AG09319 (cell line): ENCODE measurements around the gene KPNA6.

Experiments used
- DNase-seq: peaks from one replicate; pipeline ENCODE4 v3.0.0-alpha.2; 2010; ENCODE audit warnings: low read depth; ENCODE audit errors: extremely low read depth
- TF ChIP-seq, protein P1 (sequence below): IDR thresholded peaks from 2 replicates; pipeline ENCODE4 v1.5.1; 2011; ENCODE audit warnings: low read depth, mild to moderate bottlenecking, inconsistent platforms, low read length, moderate library complexity

KPNA6 gene

DNA sequence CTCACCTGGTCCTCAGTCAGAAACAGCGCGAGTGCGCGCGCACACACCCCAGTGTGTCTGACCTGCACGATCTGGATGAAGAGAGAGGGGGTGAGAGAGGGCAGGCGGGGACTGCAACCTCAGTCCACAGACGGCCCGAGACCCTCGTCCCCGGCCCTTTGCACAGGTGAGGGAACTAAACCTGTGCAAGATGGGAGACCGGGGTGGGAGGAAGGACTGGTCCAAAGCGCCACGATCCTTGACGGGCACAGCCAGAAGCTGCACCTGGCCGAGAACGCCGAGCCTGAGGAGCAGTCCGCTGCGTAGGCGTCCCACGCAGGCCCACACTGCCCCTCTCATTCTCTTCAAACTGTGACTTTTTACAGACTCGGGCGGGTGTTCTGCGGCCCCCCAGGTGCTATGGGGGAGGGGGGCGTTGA, 97.1 kb downstream of the KPNA6 start:
- DNase-seq = no peak
- TF ChIP-seq, protein P1, sequence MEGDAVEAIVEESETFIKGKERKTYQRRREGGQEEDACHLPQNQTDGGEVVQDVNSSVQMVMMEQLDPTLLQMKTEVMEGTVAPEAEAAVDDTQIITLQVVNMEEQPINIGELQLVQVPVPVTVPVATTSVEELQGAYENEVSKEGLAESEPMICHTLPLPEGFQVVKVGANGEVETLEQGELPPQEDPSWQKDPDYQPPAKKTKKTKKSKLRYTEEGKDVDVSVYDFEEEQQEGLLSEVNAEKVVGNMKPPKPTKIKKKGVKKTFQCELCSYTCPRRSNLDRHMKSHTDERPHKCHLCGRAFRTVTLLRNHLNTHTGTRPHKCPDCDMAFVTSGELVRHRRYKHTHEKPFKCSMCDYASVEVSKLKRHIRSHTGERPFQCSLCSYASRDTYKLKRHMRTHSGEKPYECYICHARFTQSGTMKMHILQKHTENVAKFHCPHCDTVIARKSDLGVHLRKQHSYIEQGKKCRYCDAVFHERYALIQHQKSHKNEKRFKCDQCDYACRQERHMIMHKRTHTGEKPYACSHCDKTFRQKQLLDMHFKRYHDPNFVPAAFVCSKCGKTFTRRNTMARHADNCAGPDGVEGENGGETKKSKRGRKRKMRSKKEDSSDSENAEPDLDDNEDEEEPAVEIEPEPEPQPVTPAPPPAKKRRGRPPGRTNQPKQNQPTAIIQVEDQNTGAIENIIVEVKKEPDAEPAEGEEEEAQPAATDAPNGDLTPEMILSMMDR = no peak

DNA sequence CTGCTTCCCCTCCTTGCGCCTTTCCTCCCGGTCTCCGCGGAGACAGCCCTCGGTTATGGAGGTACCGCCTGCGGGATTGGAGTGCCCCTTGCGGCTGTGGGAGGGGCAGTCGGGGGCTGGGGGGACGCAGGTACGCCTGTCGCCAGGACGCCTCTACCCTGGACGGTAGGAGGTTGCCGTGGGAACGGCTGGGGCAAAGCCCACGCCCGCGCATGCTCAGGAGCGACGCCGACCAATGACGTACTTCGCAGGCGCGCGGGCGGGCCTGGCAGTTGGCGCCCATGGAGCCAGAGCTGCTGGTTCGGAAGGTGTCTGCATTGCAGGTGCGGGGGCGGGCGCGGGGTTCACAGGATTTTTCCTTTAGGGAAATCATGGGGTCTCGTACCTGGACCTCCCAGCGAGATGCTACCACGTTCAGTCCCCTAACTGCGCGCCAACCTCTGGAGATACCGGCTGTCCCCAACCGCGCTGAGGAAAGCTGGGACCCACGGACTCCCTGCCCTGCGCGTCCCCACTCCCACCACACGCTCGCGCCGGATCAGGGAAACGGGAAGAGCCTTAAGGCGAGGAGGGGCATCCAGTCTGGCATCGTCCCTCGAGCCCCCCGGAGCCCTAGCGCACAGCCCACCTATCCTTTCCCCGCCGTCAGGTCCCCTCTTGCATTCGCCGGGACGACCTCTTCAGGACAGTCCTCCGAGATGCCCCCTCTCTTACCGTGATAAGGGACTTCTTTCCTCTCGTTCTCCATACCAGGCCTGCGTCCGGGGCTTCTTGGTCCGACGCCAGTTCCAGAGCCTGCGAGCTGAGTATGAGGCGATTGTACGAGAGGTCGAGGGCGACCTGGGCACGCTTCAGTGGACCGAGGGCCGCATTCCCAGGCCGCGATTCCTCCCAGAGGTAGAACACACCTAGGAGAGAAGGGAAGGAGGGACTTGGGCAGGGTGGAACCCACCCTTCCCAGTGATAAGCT, 97.8 kb downstream of the KPNA6 start, which contains the start of gene IQCC:
IQCC (plus strand) TSS at position 271 of the 970 bp plus-strand sequence; CDS start at position 282, 11 bp downstream.
- TF ChIP-seq, protein P1 = no peak
- DNase-seq = peak; percentile 45

DNA sequence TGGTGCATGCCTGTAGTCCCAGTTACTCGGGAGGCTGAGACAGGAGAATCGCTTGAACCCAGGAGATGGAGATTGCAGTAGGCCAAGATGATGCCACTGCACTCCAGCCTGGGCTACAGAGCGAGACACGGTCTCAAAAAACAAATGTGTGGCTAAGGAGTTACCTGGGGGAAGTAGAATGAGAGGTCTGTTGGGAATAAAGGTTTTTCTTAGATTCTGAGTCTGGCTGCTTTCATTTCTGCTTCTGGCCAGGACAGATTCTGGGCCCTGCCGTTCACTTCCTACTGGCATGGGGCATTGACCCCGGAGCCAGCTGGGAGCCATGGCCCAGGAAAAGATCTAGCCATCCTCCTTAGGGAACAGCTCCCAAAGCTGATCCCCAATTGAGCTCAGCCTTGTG, 100.6 kb downstream of the KPNA6 start:
- TF ChIP-seq, protein P1 = no peak
- DNase-seq = no peak

DNA sequence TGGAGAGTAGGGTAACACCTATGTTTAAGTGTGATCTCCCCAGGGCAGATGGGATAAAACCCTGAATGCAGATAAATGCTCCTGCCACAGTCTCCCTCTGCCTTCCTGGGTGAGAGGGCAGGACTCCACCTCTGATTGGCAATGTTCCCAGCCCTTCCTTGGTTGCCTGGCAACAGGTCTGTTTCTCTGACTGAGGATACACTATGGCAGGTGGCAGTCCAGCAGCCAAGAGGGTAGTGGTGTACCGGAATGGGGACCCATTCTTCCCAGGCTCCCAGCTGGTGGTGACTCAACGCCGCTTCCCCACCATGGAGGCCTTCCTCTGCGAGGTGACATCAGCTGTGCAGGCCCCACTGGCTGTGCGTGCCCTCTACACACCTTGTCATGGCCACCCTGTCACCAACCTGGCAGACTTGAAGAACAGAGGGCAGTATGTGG, 101.1 kb downstream of the KPNA6 start, which contains the start of gene DCDC2B:
DCDC2B (plus strand) TSS at position 199 of the 438 bp plus-strand sequence; CDS start at position 204, 5 bp downstream.
- DNase-seq = no peak
- TF ChIP-seq, protein P1 = no peak

DNA sequence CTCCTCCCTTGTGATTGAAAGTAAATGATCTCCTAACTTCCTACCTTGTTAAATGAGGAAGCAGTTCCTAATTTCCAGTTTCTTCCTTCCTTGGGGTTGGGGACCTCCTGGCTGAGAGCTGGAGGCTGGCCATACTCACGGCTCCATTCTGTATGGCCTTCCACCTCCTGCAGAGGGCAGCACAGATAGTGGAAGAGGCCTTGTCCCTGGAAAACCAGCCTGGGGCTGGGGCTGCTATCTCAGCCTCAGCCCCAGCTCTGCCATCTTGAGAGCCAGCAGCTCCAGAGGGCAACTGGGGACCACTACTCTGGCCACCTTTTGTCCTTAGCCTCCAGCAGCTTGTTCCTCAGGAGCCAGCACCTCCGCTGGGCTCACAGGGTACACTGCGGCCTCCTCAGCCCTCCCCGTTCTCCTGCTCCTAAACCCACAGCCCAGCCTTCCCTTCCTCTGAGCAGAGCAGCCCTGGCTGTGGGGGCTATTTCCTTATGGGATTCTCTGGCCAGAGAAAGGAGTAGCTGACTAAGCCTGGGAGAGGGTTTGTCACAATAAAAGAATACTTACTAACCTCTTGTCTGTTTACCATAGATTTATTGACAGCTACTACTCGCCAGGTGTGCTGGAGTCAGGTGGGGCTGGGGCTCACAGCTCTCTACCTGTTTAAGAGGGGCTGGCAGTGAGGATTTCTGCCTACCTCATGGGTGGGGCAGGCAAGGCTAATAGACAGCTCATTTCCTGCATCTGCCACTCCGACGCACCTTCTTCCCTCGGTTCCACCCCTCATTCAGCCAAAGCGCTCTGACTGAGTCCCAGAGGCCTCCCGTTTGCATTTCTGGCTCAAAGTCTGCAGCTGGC, 108.0 kb downstream of the KPNA6 start:
- no peak for DNase-seq
- TF ChIP-seq, protein P1 = peak; percentile 82

DNA sequence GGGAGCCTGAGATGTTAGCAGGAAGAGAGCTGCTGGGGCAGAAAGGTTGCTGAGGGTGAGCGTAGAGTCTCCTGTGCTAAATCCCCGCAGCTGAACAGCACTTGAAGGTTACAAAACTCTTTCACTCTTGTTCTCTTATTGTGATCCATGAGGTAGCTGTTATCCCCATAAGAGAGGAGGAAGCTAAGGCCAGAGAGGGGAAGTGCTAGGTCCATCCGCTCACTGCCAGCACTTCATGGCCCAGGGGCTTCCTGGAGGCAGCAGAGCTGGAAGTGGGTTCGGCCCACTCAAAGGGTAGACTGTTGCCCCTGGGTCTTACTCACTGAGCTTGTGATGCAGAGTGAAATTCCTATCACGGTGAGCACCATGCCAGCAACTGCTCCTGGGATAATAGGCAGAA, 108.7 kb downstream of the KPNA6 start:
- TF ChIP-seq, protein P1 = no peak
- DNase-seq = no peak
